Caco-2 (cell line): Measurements from ENCODE around the gene RAD18. TPM values are rescaled to one million over a fixed set of nuclear protein-coding genes. Genes with fewer than 3 reads are reported as not detected.

Experiments used
- BruUV-seq: library from RNA; stranded (reverse); fragments of 400-500 nt; replicated peaks from 2 replicates; lab custom pipeline; 2021; lab: Mats Ljungman, UMichigan
- CTCF ChIA-PET: fragments of 300-600 bp; sonication (Branson Sonifier 250); formaldehyde crosslinking; loops from one replicate; lab custom pipeline; 2022; ENCODE audit warnings: antibody characterized with exemption; lab: Charles Lee
- POLR2A ChIA-PET: fragments of 300-600 bp; sonication (Branson Sonifier 250); formaldehyde crosslinking; loops from one replicate; lab custom pipeline; 2022; ENCODE audit warnings: antibody characterized with exemption; lab: Charles Lee
- DNase-seq, 2 experiments: peaks; one replicate each; pipeline versions ENCODE4 v3.0.0 to v3.0.0-alpha.2; 2020 to 2022
- H3K27me3 ChIP-seq: replicated peaks from 2 replicates; pipeline ENCODE4 v1.6.0; 2011; ENCODE audit warnings: low read length; ENCODE audit not compliant: control insufficient read depth, insufficient read depth
- H3K36me3 ChIP-seq: 2 replicates; pipeline ENCODE4 v1.5.1; 2011; ENCODE audit warnings: low read length; ENCODE audit not compliant: control insufficient read depth, insufficient read depth
- H3K4me1 ChIP-seq: fragments of 250-450 bp; sonication (Bioruptor Pico); 2 replicates; pipeline ENCODE4 v1.5.1; 2020; ENCODE audit warnings: mild to moderate bottlenecking
- H3K4me3 ChIP-seq: 2 replicates; pipeline ENCODE4 v1.5.1; 2011; ENCODE audit warnings: low read depth, mild to moderate bottlenecking, control low read depth, low read length
- H3K9me3 ChIP-seq: fragments of 250-450 bp; sonication (Bioruptor Pico); 2 replicates; pipeline ENCODE4 v1.5.1; 2020; ENCODE audit warnings: mild to moderate bottlenecking, moderate library complexity
- H3K27ac Mint-ChIP-seq: one replicate; pipeline ENCODE4 v1.8.0; 2022; ENCODE audit warnings: mixed read lengths; ENCODE audit not compliant: unreplicated experiment
- H3K27me3 Mint-ChIP-seq: one replicate; pipeline ENCODE4 v1.8.0; 2022; ENCODE audit warnings: mixed read lengths; ENCODE audit not compliant: insufficient read depth, unreplicated experiment
- H3K36me3 Mint-ChIP-seq: one replicate; pipeline ENCODE4 v1.8.0; 2022; ENCODE audit warnings: mild to moderate bottlenecking, mixed read lengths; ENCODE audit not compliant: insufficient read depth, unreplicated experiment
- H3K4me1 Mint-ChIP-seq: one replicate; pipeline ENCODE4 v1.8.0; 2022; ENCODE audit warnings: low read depth, mixed read lengths; ENCODE audit not compliant: unreplicated experiment
- H3K4me3 Mint-ChIP-seq: one replicate; pipeline ENCODE4 v1.8.0; 2022; ENCODE audit warnings: mild to moderate bottlenecking, moderate library complexity, mixed read lengths; ENCODE audit not compliant: unreplicated experiment
- H3K9me3 Mint-ChIP-seq: one replicate; pipeline ENCODE4 v1.8.0; 2022; ENCODE audit warnings: mixed read lengths; ENCODE audit not compliant: unreplicated experiment
- CTCF ChIP-seq, 2 experiments: fragments of 200-600 bp in 1 of 2; IDR thresholded peaks; 1 replicate in 1 of 2; 2 replicates in 1 of 2; pipeline versions ENCODE4 v1.5.1 to v1.8.0; 2011 to 2022; ENCODE audit warnings: antibody characterized with exemption in 1 of 2, control low read depth in 1 of 2, inconsistent platforms in 1 of 2, low read depth in 1 of 2, low read length in 1 of 2, mild to moderate bottlenecking in 1 of 2, moderate library complexity in 1 of 2; ENCODE audit not compliant: insufficient read depth in 1 of 2, severe bottlenecking in 1 of 2, unreplicated experiment in 1 of 2
- intact Hi-C: fragments of 100-400 bp; cut with micrococcal nuclease; formaldehyde crosslinking; loops from one replicate; pipeline ENCODE4 v1.10.0; 2022; ENCODE audit not compliant: unreplicated experiment
- total RNA-seq: library from RNA; stranded (reverse); gene quantifications from 2 replicates; pipeline ENCODE4 v1.2.3, GENCODE V29; 2022

RAD18 gene
- total RNA-seq, 1 experiment from 2014 or later = 19.3 TPM

- peaks cover 4% of the 10 kb centered on the region for H3K36me3 Mint-ChIP-seq
- BruUV-seq = no TSS peak
- ChIA-PET POLR2A (no interaction called here), CTCF (no interaction called here)
- Histone ChIP-seq H3K4me1 (peaks cover 7% of the 10 kb centered on the region), H3K36me3 (no peaks in the 10 kb centered on the region), H3K27me3 (no peaks in the 10 kb centered on the region), H3K9me3 (no peaks in the 10 kb centered on the region), H3K4me3 (no peak overlapping the region)
- no peaks in the 10 kb centered on the region for H3K27me3 Mint-ChIP-seq
- intact Hi-C loops = no loop called here
- H3K4me3 Mint-ChIP-seq = no peak overlapping the region
- H3K9me3 Mint-ChIP-seq = no peaks in the 10 kb centered on the region
- DNase-seq = no peak
- TF ChIP-seq CTCF (IDR thresholded peaks at IDR 0.05; ENCODE audit: insufficient read depth in 1 of 2, low read depth in 1 of 2, low read length in 1 of 2, severe bottlenecking in 1 of 2, unreplicated experiment in 1 of 2) = no peak
- no peak overlapping the region for H3K27ac Mint-ChIP-seq
- H3K4me1 Mint-ChIP-seq = peaks cover 3% of the 10 kb centered on the region
These were observed 117.6 kb downstream of the RAD18 start for GRCh38 chr3:8845641-8846040.

DNA sequence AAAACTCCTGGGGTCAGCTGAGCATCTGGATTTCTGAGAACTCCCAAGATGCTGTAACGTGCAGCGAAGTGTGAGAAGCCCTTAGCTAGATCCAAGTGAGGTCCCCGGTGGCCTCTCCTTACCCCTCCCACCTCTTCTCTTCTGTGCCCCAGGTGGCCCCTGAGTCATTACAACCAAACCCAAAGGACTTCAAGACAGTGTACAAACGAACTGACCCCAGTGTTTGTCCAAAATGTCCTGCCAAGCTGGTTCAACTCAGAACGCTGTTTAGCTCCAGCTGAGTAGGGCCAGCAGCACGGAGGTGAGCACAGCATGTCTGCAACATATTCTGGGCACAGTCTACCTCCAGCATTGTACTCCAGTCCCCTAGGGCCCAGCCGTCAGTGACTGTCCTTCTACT, 119.9 kb downstream of the RAD18 start:
- BruUV-seq = no TSS peak

DNA sequence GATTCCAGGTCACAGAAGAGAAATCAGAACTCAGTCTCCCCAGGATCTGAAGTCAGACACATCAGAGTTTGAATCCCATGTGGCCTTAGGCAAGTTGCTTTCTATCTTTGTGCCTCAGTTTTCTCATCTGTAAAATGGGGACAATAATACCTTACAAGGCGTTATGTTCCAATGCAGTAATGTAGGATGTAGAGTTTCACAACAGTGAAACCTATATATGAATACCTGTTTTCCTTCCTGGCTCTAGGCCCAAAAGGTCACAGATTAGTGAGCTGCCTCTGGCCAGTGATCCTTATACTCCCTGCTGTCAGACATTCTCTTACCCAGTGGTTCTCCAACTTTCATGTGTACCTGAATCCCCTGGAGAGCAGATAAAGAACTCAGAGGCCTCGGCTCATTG, 121.0 kb downstream of the RAD18 start:
- no peak overlapping the region for H3K4me3 ChIP-seq
- no peaks in the 10 kb centered on the region for H3K36me3 Mint-ChIP-seq
- BruUV-seq = no TSS peak
- ChIA-PET CTCF (no interaction called here), POLR2A (no interaction called here)
- no peaks in the 10 kb centered on the region for H3K9me3 ChIP-seq
- H3K27me3 ChIP-seq = no peaks in the 10 kb centered on the region
- no peak for TF ChIP-seq CTCF (IDR thresholded peaks at IDR 0.05; ENCODE audit: insufficient read depth in 1 of 2, low read depth in 1 of 2, low read length in 1 of 2, severe bottlenecking in 1 of 2, unreplicated experiment in 1 of 2)
- H3K27ac Mint-ChIP-seq = no peak overlapping the region
- no peak for DNase-seq
- H3K4me3 Mint-ChIP-seq = no peak overlapping the region
- no peaks in the 10 kb centered on the region for H3K27me3 Mint-ChIP-seq
- intact Hi-C loops = no loop called here
- H3K9me3 Mint-ChIP-seq = no peaks in the 10 kb centered on the region
- no peaks in the 10 kb centered on the region for H3K36me3 ChIP-seq
- peaks cover 6% of the 10 kb centered on the region for H3K4me1 Mint-ChIP-seq
- peaks cover 16% of the 10 kb centered on the region for H3K4me1 ChIP-seq

More for the DNA sequence above, 119.9 kb downstream of the RAD18 start:
- no peaks in the 10 kb centered on the region for H3K36me3 Mint-ChIP-seq
- H3K9me3 Mint-ChIP-seq = no peaks in the 10 kb centered on the region
- H3K4me3 Mint-ChIP-seq = no peak overlapping the region
- H3K27me3 Mint-ChIP-seq = no peaks in the 10 kb centered on the region
- intact Hi-C loops = no loop called here
- H3K27ac Mint-ChIP-seq = no peak overlapping the region
- H3K36me3 ChIP-seq = no peaks in the 10 kb centered on the region
- H3K27me3 ChIP-seq = no peaks in the 10 kb centered on the region
- no peak overlapping the region for H3K4me3 ChIP-seq
- H3K4me1 ChIP-seq = peaks cover 16% of the 10 kb centered on the region
- TF ChIP-seq CTCF (IDR thresholded peaks at IDR 0.05; ENCODE audit: insufficient read depth in 1 of 2, low read depth in 1 of 2, low read length in 1 of 2, severe bottlenecking in 1 of 2, unreplicated experiment in 1 of 2) = no peak
- DNase-seq = no peak
- H3K4me1 Mint-ChIP-seq = peaks cover 6% of the 10 kb centered on the region
- POLR2A ChIA-PET = no interaction called here
- CTCF ChIA-PET = no interaction called here
- H3K9me3 ChIP-seq = no peaks in the 10 kb centered on the region
